Adrenal gland (tissue), 5 donors: ENCODE data around the gene NPTX2.

Experiments used
- CTCF ChIP-seq, 6 experiments: fragments of 450-650 bp in 4 of 6; fragments of 200-600 bp in 2 of 6; sonication (generic) in 1 of 6; IDR thresholded peaks; 1 replicate in 5 of 6; 2 replicates in 1 of 6; pipeline versions ENCODE4 v1.5.1 to v1.8.0; 2016 to 2021; ENCODE audit warnings: antibody characterized with exemption in 6 of 6, mild to moderate bottlenecking in 2 of 6, moderate library complexity in 1 of 6
- POLR2A ChIP-seq, 2 donors: fragments of 450-650 bp; IDR thresholded peaks; one replicate each; pipeline ENCODE4 v1.6.1; 2017; ENCODE audit warnings: antibody characterized with exemption in 2 of 2, mild to moderate bottlenecking in 2 of 2, moderate library complexity in 1 of 2
- donor health status: DM: no; HTN: no; CAD: no.

DNA sequence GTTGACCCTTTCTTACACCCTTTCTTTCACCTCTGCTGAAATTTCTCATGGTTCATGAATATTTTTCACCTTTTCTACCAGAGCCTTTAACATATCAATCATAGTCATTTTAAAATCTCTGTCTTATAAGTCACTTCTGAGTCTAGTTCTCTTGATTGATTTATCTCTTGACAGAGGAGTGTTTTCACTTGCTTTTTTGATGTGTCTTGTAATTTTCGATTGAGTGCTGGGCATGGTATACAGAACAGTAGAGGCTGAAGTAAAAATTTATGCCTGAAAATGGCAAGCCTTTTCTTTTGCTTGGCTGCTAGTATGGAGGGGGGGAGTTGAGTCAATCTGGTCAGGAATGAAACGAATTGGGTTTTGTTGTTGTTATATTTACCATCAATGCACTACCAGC, 41.2 kb upstream of the NPTX2 start:
- no peak for TF ChIP-seq CTCF (IDR thresholded peaks at IDR 0.05)
- TF ChIP-seq POLR2A (IDR thresholded peaks at IDR 0.05): no peak
